NCI-H1105 (cell line): ENCODE measurements around the gene FIBCD1.

Experiments used
- DNase-seq: peaks from one replicate; lab custom pipeline; 2025; lab: John Stamatoyannopoulos, UW

FIBCD1 gene

GRCh38 chr9:130938652-130939404, at the start of gene FIBCD1:
Gene FIBCD1, minus strand, starts transcription at chr9:130939247. Its CDS starts 640 bp downstream, at chr9:130938607.
- DNase-seq = no peak

GRCh38 chr9:130988400-130988747, 49.3 kb upstream of the FIBCD1 start:
- no peak for DNase-seq

- DNase-seq = no peak
Measured at GRCh38 chr9:130987738-130988399, 48.8 kb upstream of the FIBCD1 start.

- no peak for DNase-seq
Measured at GRCh38 chr9:130987054-130987453, 48.0 kb upstream of the FIBCD1 start.

GRCh38 chr9:130986356-130986965, 47.4 kb upstream of the FIBCD1 start:
- no peak for DNase-seq

GRCh38 chr9:130985606-130986162, 46.6 kb upstream of the FIBCD1 start:
- no peak for DNase-seq

- DNase-seq = no peak
Measured at GRCh38 chr9:130985029-130985428, 46.0 kb upstream of the FIBCD1 start.

GRCh38 chr9:130984521-130984920, 45.5 kb upstream of the FIBCD1 start:
- DNase-seq = no peak

GRCh38 chr9:130983970-130984369, 44.9 kb upstream of the FIBCD1 start:
- no peak for DNase-seq

- DNase-seq = no peak
Measured at GRCh38 chr9:130983359-130983670, 44.3 kb upstream of the FIBCD1 start.

- no peak for DNase-seq
Measured at GRCh38 chr9:130982636-130983358, 43.8 kb upstream of the FIBCD1 start.

GRCh38 chr9:130981756-130982137, 42.7 kb upstream of the FIBCD1 start:
- no peak for DNase-seq

- no peak for DNase-seq
Measured at GRCh38 chr9:130981002-130981755, 42.1 kb upstream of the FIBCD1 start.

GRCh38 chr9:130980526-130980925, 41.5 kb upstream of the FIBCD1 start:
- DNase-seq = no peak

GRCh38 chr9:130979591-130980385, 40.7 kb upstream of the FIBCD1 start:
- no peak for DNase-seq

- no peak for DNase-seq
Measured at GRCh38 chr9:130977811-130978221, 38.8 kb upstream of the FIBCD1 start.

GRCh38 chr9:130975932-130976841, 37.1 kb upstream of the FIBCD1 start:
- no peak for DNase-seq

GRCh38 chr9:130975156-130975555, 36.1 kb upstream of the FIBCD1 start:
- DNase-seq = no peak

- no peak for DNase-seq
Measured at GRCh38 chr9:130974697-130975096, 35.6 kb upstream of the FIBCD1 start.
